Measurements from ENCODE around the gene MYH4. TPM values are rescaled to one million over a fixed set of nuclear protein-coding genes. Genes with fewer than 3 reads are reported as not detected.

The MYH4 gene
- total RNA-seq, 1 donor from 2014 or later: not detected

DNA sequence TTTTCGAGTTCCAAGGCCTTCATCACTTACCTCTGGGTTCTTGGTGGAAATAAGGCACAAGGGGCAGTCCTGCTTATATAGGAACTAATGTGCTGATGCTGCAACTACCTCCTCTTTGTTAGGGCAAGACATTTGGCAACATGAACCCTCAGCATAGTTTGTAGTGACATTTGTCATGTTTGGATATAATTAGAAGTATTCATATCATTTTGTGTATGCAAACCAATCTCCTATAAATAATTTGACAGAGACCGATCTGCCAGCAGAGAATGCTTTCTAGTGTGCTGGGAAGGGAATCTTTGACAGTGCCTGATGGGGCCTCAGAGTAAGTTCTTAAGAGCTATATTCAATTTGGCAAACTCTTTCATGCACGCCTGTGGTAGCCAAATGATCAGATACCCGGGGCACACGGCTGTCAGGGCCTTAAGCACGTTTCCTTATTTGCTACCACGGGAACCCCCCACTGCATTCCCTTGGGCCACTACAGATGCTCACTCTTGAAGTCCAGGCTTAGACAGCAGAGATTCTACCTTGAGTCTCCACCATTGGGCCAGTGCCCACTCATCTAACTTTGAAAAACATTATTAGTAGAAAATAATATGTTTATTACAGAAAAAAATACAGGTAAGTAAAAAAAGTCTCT is 47.3 kb downstream of the MYH4 start, which contains the start of gene MYH8:
TSS of gene MYH8 (minus strand) at position 51 of the 643 bp plus-strand sequence. CDS start 1,723 bp downstream, outside the sequence.
- DNase-seq (ENCODE audit: low read depth in 2 of 2): no peak

DNA sequence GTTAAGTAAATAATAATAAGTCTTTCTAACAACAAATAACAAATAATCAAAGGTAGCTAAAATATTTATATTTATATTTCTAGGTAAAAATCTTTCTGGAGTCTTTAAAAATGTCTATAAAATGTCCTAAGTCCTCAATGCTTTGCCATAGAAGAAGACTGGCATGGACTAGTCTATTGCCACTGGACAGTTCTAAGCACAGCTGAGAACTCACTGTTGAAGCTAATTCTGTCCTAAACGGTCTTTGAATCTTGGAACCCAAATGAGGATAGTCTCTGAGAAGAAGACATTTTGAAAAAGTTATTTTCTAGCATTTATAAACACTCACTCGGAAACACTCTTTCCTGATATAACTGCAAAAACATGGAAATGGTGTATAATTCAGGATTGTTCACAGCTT is 48.1 kb downstream of the MYH4 start:
- DNase-seq (ENCODE audit: low read depth in 2 of 2): no peak

DNA sequence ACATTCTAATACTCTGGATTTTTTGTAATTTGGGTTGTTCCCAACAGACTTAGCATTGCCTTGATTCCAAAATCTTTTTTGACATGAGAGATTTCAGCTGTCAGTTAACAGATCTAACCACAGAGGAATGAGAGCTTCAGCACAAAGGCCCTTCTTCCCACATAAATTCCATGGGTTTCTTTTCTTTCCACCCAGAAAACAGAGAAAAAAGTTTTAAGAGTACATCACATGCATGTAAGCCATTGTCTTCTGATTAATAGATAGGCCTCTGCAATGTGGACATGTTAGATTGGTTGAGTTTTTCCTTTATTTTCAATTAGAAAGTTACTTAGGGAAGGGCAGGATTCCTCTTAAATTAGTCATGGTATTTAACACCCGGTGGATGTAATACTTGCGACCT is 48.5 kb downstream of the MYH4 start:
- DNase-seq (ENCODE audit: low read depth in 2 of 2): no peak

GRCh38 chr17:10417431-10417830 is 51.9 kb downstream of the MYH4 start:
- no peak for DNase-seq (ENCODE audit: low read depth in 2 of 2)

DNA sequence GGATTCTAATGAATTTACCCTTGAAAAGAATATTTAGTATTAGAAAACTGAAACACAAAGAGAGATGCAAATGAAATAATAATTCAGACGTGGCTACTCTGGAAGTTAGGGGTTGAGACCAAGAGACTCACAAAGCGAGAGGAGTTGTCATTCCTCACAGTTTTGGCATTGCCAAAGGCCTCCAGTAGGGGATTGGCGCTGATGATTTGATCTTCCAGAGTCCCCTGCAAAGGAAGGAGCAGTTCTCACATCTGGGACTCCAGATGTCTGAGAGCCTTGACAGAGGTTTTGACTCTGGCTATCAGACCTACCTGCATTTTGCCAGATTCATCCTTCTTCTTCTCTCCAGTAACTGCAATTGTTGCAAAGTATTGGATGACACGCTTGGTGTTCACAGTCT is 54.2 kb downstream of the MYH4 start:
- no peak for DNase-seq (ENCODE audit: low read depth in 2 of 2)

DNA sequence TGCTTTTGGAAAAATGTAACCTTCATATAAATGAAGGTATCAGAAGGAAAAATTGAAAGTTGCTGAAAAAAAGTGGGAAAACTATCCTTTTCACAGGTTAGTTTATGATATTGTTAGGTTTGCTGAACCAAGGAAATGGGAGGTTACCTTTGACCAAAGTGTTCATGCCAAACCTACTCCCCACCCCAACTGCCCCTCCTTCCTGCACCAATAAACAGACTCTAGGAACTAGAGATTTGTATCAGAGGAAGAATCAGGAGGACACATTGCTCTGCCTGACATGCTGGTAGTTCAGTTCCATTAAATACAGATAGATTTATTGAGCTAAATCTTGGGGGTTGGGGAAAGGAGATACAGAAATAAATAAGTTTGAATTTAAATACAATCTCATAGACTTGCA is 65.8 kb downstream of the MYH4 start:
- DNase-seq (ENCODE audit: low read depth in 2 of 2): no peak

DNA sequence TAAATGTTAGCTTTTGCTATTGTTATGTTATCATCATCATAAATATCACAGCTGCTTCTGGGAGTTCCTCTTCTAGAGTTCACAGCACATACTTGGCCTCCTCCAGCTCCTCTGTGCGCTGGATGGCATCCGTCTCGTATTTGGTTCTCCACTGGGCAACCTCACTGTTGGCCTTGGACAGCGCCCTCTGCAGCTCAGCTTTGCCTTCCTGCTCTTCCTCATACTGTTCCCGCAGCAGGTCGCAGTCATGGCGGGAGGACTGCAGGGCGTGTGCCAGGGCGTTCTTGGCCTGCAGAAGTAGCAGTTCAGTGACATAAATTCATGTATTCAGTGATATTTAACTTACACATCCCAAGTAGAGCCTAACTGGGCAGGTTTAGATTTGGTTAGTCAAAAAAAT is 71.0 kb downstream of the MYH4 start:
- no peak for DNase-seq (ENCODE audit: low read depth in 2 of 2)

DNA sequence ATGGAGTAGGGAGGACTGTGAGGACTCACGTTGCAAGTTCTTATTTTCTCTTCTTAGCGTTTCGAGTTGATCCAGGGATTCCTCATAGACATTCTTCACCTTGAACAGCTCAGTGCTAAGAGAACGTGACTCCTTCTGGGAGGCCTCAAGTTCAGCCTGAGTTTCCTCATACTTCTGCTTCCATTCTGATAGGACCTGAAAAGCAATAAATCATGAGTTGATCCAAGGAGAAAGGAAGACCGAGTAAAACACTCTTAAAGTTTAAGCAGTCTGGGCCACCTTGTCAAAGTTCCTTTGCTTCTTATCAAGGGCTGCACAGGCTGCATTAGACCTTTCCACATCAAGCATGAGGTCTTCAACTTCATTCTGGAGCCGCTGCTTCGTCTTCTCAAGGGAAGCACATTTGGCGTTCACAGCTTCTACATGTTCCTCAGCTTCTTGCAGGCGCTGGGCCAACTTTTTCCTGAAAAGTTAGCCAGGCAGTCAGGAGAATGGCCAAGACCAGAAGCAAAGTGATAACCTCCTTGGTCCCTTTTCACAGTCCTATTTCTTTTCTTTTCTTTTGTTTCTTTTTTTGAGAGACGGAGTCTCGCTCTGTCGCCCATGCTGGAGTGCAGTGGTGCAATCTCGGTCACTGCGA is 72.7 kb downstream of the MYH4 start:
- DNase-seq (ENCODE audit: low read depth in 2 of 2): no peak

- DNase-seq (ENCODE audit: low read depth in 2 of 2): no peak
These were observed 75.0 kb downstream of the MYH4 start for GRCh38 chr17:10394201-10394887.

Other genes starting within 250 kb of the MYH4 start
- gene MYH13, start 96.6 kb downstream of the MYH4 start, total RNA-seq: not detected in 2 replicates
- not detected in 2 replicates for gene MYH8, start 47.6 kb downstream of the MYH4 start, total RNA-seq
- not detected in 2 replicates for gene MYH1, start 49.0 kb upstream of the MYH4 start, total RNA-seq
- not detected in 2 replicates for gene MYH2, start 80.1 kb upstream of the MYH4 start, total RNA-seq
- gene MYH3, start 187.8 kb upstream of the MYH4 start, total RNA-seq: 0.22 and 0.40 TPM in 2 replicates
- 36.4 and 50.0 TPM in 2 replicates for gene SCO1, start 228.0 kb upstream of the MYH4 start, total RNA-seq
- 10.0 and 10.7 TPM in 2 replicates for gene ADPRM, start 228.0 kb upstream of the MYH4 start, total RNA-seq

Measured in lung microvascular endothelial cell (primary cell).